Spleen (tissue), 11 donors: Measurements from ENCODE around the gene ATP1A4. TPM values are rescaled to one million over a fixed set of nuclear protein-coding genes. Genes with fewer than 3 reads are reported as not detected.

ENCODE experiments used
- DNase-seq: peaks from one replicate; pipeline ENCODE4 v3.0.0-alpha.2; 2020
- H3K27ac ChIP-seq, 8 donors: fragments of 200-600 bp; sonication (generic) in 7 of 8; 1 replicate in 4 of 8; 2 replicates in 4 of 8; pipeline versions ENCODE4 v1.5.0 to v1.8.0; 2016 to 2021; ENCODE audit warnings: inconsistent platforms in 4 of 8, mild to moderate bottlenecking in 4 of 8, moderate library complexity in 1 of 8
- H3K27me3 ChIP-seq, 7 donors: fragments of 200-600 bp; sonication (generic) in 6 of 7; replicated peaks in 1 of 7; 1 replicate in 4 of 7; 2 replicates in 3 of 7; pipeline versions ENCODE4 v1.5.0 to v1.8.0; 2016 to 2021; ENCODE audit warnings: inconsistent platforms in 3 of 7, mild to moderate bottlenecking in 1 of 7
- H3K36me3 ChIP-seq, 6 donors: fragments of 200-600 bp; sonication (generic) in 5 of 6; 1 replicate in 4 of 6; 2 replicates in 2 of 6; pipeline versions ENCODE4 v1.5.0 to v1.8.0; 2016 to 2021; ENCODE audit warnings: inconsistent platforms in 2 of 6
- H3K4me1 ChIP-seq, 6 donors: fragments of 200-600 bp; sonication (generic) in 5 of 6; 1 replicate in 3 of 6; 2 replicates in 3 of 6; pipeline versions ENCODE4 v1.5.0 to v1.8.0; 2016 to 2021; ENCODE audit warnings: inconsistent platforms in 3 of 6
- H3K4me3 ChIP-seq, 8 donors: fragments of 200-600 bp; sonication (generic) in 7 of 8; 1 replicate in 4 of 8; 2 replicates in 4 of 8; pipeline versions ENCODE4 v1.5.0 to v1.8.0; 2016 to 2021; ENCODE audit warnings: inconsistent platforms in 4 of 8, mild to moderate bottlenecking in 4 of 8, moderate library complexity in 2 of 8
- H3K9me3 ChIP-seq, 8 donors: fragments of 200-600 bp; sonication (generic) in 7 of 8; 1 replicate in 4 of 8; 2 replicates in 4 of 8; pipeline versions ENCODE4 v1.5.0 to v1.8.0; 2016 to 2021; ENCODE audit warnings: inconsistent platforms in 4 of 8
- CTCF ChIP-seq, 11 experiments: fragments of 200-600 bp in 7 of 11; fragments of 450-650 bp in 4 of 11; sonication (generic) in 4 of 11; IDR thresholded peaks in 8 of 11; conservative IDR thresholded peaks in 3 of 11; 1 replicate in 7 of 11; 2 replicates in 4 of 11; pipeline versions ENCODE4 v1.4.0 to v1.8.0; 2016 to 2021; ENCODE audit warnings: antibody characterized with exemption in 11 of 11, inconsistent platforms in 4 of 11, mild to moderate bottlenecking in 1 of 11
- POLR2A ChIP-seq, 3 donors: fragments of 450-650 bp; IDR thresholded peaks; one replicate each; pipeline ENCODE4 v1.5.1; 2017; ENCODE audit warnings: antibody characterized with exemption in 3 of 3, mild to moderate bottlenecking in 1 of 3
- POLR2AphosphoS5 ChIP-seq, 3 donors: sonication (generic); formaldehyde crosslinking; IDR thresholded peaks; one replicate each; pipeline ENCODE4 v1.5.1; 2017; ENCODE audit warnings: antibody characterized with exemption in 3 of 3
- WGBS, 5 donors: extraction: QIAGEN DNeasy Blood & Tissue Kit in 3 of 5; methylation state at CpG; one replicate each; pipeline versions ENCODE4 v1.1.5 to v1.1.7; 2013 to 2018; 5-methylcytosine and 5-hydroxymethylcytosine counted together
- intact Hi-C: fragments of 100-400 bp; cut with DNase I; formaldehyde crosslinking; loops from one replicate; pipeline ENCODE4 v1.15.0; 2023; ENCODE audit warnings: low total_unique reads
- polyA plus RNA-seq, 3 donors: library from polyadenylated mRNA; stranded (reverse); fragments of 200-250 nt; gene quantifications; one replicate each; pipeline ENCODE4 v1.2.1, GENCODE V29; 2013
- total RNA-seq, 7 donors: library from RNA; depleted of rRNA in 3 of 7; stranded (reverse); fragments of >200 nt in 3 of 7; fragmentation: NEBNext Ultra II Directional in 4 of 7; extraction: Animal tissue kit (Norgen Biotek cat#: 25700) in 4 of 7; gene quantifications; one replicate each; pipeline versions ENCODE4 v1.1.0 to v1.2.1, GENCODE V29; 2016 to 2021
- donor health status: healthy with polysubstance abuse.
- donor health status: DM: no; HTN: no; CAD: no; lungs with moderate emphysema.
- donor health status: DM: no; HTN: no; CAD: no.
- donor health status: Bipolar disorder and iron deficiency.
- donor health status: healthy.
- donor health status: DM: no; HTN: no; CAD: no.
- donor health status: DM: yes; HTN: yes; CAD: no.

ATP1A4 gene
- total and polyA plus RNA-seq, 10 donors = 0.70 to 2.9 (median 0.95) TPM; not detected in 2

DNA sequence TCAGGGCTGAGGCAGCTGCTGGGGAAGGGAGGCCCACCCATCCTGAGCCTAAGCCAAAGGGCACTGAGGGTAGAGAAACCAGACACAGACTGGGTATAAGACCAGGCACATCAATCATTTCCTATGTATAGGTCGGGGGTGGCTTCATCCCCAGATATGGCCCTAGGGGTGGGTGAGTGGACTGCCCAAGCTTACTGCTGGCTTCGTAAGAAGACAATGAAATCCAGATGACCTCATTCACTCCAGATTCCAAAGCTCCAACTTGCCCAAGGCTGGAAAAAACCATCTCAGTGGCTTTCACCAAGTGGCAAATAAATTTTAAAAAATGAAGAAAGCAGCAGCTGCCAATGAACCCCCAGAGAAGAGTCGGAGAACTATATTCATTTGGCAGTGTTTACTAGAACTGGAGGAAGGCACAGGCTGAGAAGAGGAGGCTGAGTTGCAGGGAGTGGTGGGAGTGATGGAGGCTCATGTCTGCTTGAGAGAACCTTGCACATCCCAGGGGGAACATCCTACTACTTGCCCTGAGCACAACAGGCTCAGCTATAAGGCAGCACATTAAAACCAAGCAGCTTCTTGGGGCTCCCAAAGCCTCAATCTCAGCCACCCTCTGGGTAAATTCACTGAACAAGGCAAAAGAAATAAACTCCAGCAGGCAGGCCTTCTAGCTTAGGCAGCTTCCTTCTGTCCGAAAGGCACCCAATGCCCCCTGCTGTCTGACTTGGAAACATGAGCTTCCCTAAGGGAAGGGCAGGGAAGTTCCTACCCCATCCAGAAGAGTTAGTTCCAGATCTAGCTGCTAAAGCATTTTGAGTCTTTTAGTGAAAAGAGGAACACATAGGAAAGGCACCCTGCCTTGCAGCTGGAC lies 67.9 kb downstream of the ATP1A4 start:
- WGBS, 5 donors = 61 to 81% (median 73%) methylated on average over 4 of the region's 4 CpGs
- DNase-seq = no peak
- Histone ChIP-seq H3K4me3 (no peak overlapping the region), H3K36me3 (peaks cover 4 to 100% (median 94%) of the 10 kb centered on the region in 6 donors), H3K27me3 (no peaks in the 10 kb centered on the region), H3K9me3 (no peaks in the 10 kb centered on the region), H3K4me1 (peaks cover 13 to 64% (median 28%) of the 10 kb centered on the region in 6 donors), H3K27ac (peak overlapping the region; percentile 10 to 74 (median 53))
- TF ChIP-seq CTCF (IDR thresholded peaks at IDR 0.05 in 8 of 11, conservative IDR thresholded peaks at IDR 0.05 in 3 of 11) = peak in 9 of 11 experiments; percentile 10 to 67 (median 56)
- no peak for TF ChIP-seq POLR2AphosphoS5 (IDR thresholded peaks at IDR 0.05)
- no peak for TF ChIP-seq POLR2A (IDR thresholded peaks at IDR 0.05)
- intact Hi-C loops = no loop called here

DNA sequence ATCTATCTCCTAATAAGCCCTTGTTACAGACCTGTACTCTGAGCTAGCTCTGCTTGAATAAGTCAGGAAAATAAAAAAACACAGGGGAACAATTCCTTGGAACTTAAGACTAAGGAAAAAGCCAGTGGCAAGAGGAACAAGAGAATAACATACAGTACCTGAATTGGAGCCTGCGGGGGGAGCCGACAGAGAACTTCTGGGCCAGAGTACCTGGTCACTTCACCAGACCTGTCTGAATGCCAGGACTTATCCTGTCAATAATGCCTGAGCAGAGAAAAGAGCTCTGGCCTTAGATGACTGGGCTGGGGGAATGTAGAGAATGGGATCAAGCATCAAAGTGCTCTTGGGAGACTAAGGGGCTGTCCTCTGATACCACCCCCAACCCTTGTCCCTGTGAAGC lies 68.9 kb downstream of the ATP1A4 start:
- intact Hi-C loops = no loop called here
- peak overlapping the region in 2 of 8 donors; percentile 61 to 74 for H3K27ac ChIP-seq
- H3K4me3 ChIP-seq = no peak overlapping the region
- no peak for TF ChIP-seq CTCF (IDR thresholded peaks at IDR 0.05 in 8 of 11, conservative IDR thresholded peaks at IDR 0.05 in 3 of 11)
- peaks cover 13 to 56% (median 24%) of the 10 kb centered on the region in 6 donors for H3K4me1 ChIP-seq
- H3K9me3 ChIP-seq = no peaks in the 10 kb centered on the region
- DNase-seq = no peak
- 91 to 98% (median 95%) methylated on average over 2 of the region's 2 CpGs for WGBS, 5 donors
- no peaks in the 10 kb centered on the region for H3K27me3 ChIP-seq
- H3K36me3 ChIP-seq = peaks cover 8 to 100% (median 94%) of the 10 kb centered on the region in 6 donors

- intact Hi-C loops = no loop called here
- no peak for DNase-seq
- TF ChIP-seq POLR2A (IDR thresholded peaks at IDR 0.05) (no peak), CTCF (IDR thresholded peaks at IDR 0.05 in 8 of 11, conservative IDR thresholded peaks at IDR 0.05 in 3 of 11) (no peak), POLR2AphosphoS5 (IDR thresholded peaks at IDR 0.05) (no peak)
- peaks cover 13 to 48% (median 24%) of the 10 kb centered on the region in 6 donors for H3K4me1 ChIP-seq
- peaks cover 8 to 100% (median 94%) of the 10 kb centered on the region in 6 donors for H3K36me3 ChIP-seq
- H3K27me3 ChIP-seq = no peaks in the 10 kb centered on the region
- H3K4me3 ChIP-seq = no peak overlapping the region
- no peaks in the 10 kb centered on the region for H3K9me3 ChIP-seq
- peak overlapping the region in 2 of 8 donors; percentile 9 to 11 for H3K27ac ChIP-seq
These were observed 69.7 kb downstream of the ATP1A4 start for GRCh38 chr1:160221089-160221488.

GRCh38 chr1:160222546-160222945 lies 71.1 kb downstream of the ATP1A4 start:
- intact Hi-C loops = no loop called here
- no peaks in the 10 kb centered on the region for H3K27me3 ChIP-seq
- H3K36me3 ChIP-seq = peaks cover 6 to 100% (median 93%) of the 10 kb centered on the region in 6 donors
- no peak overlapping the region for H3K4me3 ChIP-seq
- TF ChIP-seq CTCF (IDR thresholded peaks at IDR 0.05 in 8 of 11, conservative IDR thresholded peaks at IDR 0.05 in 3 of 11) = no peak
- TF ChIP-seq POLR2AphosphoS5 (IDR thresholded peaks at IDR 0.05) = no peak
- 84 to 94% (median 91%) methylated on average over 3 of the region's 3 CpGs for WGBS, 5 donors
- H3K27ac ChIP-seq = no peak overlapping the region
- no peaks in the 10 kb centered on the region for H3K9me3 ChIP-seq
- DNase-seq = no peak
- H3K4me1 ChIP-seq = peaks cover 13 to 37% (median 22%) of the 10 kb centered on the region in 6 donors
